HG03103 (cell line): ENCODE data around the gene MYH7.

Experiments used
- ATAC-seq: cut with Tn5 transposase; IDR thresholded peaks from one replicate; pipeline ENCODE4 v1.9.1; 2021; ENCODE audit warnings: low read depth; ENCODE audit not compliant: unreplicated experiment

MYH7 gene

GRCh38 chr14:23449314-23449713 is 13.9 kb upstream of the MYH7 start:
- ATAC-seq = no peak

DNA sequence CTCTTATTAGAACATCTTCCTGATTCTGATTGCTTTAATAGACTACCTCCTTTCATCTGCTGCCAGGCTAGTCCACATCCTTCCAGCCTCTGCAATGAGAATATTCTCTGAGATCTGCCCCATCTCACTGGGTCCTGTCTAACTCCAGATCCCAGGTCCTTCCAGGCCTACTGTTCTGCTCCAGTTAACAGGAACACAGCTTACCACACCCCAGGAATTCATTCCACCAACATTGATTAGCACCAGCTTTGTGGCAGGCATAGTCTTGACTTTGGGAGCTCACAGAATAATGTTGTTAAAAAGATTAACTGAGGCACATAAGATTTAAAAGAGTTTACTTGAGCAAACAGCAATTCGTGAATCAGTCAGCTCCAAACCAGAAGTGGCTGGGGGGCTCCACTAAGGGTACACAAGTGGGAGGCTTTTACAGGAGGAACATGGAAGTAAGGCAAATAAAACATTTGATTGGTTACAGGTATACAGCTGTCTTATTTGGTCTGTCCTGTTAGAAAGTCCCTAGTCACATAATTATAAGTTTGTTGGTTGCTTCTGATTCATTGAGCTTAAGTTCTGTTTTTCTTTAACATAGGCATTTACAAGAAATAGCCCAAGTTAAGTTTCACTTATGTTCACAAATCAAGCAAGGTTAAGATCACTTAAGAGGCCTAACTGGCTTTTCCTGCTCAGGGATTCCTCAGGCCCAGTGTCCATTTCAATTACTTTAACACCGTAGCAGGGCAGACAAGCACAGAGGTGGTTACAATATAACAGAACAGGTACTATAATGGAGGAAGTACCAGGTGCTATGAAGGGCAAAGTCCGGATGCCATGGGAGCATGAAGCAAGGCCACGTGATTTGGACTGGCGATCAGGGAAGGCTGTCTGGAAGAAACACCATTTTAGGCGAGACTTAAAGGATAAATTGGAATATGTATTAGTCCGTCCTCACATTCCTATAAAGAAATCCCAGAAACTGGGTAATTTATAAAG is 12.2 kb upstream of the MYH7 start:
- no peak for ATAC-seq

- ATAC-seq = no peak
These were observed 10.9 kb upstream of the MYH7 start for GRCh38 chr14:23446291-23446851.

DNA sequence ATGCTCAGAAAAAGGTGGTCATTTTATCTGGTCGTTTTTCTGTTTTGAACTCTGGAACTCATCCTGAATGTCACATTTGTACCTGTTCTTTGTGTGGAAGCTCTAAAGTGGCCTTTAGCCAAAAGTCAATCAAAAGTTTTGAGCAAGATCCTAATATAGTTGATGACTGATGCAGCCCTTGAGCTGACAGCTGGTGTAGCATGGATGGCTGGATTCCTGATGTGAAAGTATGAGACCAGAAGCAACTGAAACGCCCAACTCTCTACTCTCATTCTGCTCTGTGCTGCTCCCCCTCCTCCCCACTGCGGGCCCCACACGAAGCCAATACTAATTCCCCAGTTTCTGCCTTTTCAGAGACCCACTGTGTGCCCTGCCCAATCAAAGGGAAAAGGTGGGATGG is 10.3 kb upstream of the MYH7 start:
- no peak for ATAC-seq

GRCh38 chr14:23444314-23444713 is 8.9 kb upstream of the MYH7 start:
- ATAC-seq = no peak

DNA sequence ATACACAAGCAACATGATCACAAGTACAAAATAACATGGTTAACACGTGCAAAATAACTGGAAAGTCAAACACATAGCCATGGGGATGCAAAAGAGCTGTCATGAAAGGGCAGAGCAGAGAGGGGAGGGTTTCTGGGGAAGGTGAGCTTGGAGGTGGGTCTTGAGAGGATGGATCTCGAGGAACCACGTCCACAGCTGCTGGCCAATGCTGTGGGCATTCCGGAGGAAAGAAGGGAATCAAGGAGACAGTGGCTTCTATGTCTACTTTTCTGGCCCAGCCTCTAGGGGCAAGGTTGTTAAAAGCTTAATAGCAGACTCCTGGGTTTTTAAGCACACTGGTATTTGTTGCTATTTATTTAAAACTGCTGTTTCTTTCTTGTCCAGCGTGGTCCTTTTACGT is 8.4 kb upstream of the MYH7 start:
- no peak for ATAC-seq

DNA sequence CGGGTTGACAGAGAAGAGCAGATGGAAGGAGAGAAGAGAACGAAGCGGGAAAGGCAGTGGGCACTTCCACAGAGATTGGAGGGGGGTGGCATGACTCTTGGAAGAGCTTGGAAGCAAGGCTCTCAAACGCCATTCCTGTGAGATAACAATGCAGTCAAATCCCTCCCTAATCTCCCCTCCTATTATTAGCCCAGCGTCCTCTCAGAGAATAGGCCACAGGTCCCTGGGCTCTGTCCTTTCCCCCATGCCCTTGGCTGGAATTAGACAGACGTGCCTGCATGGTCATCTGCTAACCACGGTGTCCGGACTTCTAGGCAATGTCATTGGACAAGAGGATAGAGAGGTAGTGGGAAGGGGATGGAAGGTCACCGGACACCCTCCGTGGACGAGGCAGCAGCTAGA is 8.0 kb upstream of the MYH7 start:
- ATAC-seq = no peak

DNA sequence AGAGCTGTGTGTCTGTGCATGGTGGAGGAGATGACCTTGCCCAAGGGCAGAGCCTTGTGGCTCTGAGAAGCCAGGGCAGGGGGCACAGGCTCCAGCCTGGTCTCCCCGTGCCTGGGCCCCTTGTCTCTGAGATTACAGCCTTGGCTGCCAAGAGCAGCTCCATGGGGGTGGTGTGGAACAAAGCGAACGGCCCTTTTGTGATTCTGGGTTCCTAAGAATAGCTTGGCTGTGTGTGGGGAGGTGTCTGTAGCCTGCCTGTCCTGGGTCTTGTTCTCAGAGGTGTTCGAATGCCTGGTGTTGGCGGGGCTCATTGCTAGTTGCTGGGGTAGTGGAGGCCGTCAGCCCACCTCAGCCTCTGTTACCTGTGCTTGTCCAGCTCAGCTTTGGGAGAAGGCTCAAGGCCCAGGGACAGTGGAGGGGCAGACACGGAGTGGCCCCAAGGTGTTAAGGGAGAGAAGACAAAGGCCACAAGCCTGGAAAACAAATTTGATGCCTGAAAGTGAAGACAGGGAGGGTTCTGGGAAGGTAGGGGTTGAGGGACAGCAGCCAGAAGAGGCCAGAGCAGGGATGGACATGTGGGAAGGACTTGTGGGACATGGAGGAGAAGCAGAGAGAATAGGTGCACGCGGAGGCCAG is 7.4 kb upstream of the MYH7 start:
- ATAC-seq = no peak

GRCh38 chr14:23441076-23441475 is 5.6 kb upstream of the MYH7 start:
- ATAC-seq = no peak

DNA sequence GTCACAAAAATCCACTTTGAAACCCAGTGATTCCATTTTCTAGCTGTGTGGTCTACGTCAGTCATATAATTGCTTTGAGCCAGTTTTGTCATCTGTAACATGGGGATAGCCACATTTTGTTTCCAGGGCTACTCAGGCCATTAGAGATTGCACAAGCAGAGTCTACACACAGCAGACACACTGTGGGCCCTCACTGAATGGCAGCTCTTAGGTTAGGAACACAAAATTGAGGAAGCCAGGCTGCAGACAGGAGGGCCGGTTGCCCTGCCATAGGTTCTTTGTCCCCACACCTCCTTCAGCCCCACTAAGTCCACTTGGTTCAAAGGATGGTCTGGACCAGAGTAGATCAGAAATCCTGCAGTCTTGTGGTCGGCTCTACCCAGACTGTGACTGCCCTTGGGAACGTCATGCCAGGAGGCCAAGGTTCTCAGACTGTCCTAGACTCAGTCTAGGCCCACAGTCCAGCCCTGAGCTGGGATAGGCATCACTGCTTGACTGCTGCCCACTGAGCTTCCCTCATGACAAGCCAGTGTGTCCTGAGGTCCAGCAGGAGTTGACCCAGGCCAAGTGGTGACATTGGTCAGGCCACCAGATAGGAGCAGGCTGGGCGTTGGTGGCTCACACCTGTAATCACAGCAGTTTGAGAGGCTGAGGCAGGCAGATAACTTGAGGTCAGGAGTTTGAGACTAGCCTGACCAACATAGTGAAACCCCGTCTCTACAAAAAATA is 3.8 kb upstream of the MYH7 start:
- no peak for ATAC-seq

DNA sequence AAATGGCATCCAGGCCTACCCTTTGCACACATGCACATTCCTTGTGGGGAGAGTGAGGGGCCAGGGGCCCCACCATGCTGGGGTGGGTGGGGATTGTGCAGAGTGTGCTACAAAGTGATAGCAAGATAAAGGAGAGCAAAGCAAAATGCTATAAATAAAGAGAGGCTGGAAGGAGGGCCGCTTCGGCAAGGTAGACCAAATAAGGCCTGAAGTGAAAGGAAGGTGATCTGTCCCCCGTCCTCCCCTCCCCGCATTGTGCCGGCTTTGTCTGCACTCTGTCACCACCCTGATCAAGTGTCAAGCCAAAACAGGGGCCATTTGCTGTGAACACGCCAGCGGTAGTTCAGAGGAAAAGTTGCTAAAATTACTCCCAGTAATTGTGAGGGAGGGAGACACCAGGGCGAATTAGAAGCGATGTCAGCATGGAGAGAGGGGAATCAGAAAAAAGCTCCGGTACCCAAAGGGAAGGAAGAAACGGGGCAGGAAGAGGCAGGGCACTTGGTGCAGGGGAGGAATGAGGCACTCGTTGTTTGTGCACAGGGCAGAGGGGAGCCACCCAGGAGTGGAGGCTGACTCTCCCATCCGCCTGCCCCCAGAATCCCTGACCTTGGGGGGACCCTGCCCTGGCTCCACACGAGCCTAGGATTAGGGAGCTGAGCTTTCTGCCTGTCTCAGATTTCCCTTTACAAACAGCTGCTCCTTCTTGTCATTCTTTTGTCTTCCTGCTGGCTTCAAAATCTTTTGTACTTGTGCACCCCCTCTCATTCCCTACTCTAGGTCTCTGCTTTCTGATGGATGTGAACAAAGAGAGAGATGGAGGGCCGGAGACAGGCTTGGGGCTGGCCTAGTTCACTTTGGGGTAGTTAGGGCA is 2.9 kb upstream of the MYH7 start:
- ATAC-seq = no peak

DNA sequence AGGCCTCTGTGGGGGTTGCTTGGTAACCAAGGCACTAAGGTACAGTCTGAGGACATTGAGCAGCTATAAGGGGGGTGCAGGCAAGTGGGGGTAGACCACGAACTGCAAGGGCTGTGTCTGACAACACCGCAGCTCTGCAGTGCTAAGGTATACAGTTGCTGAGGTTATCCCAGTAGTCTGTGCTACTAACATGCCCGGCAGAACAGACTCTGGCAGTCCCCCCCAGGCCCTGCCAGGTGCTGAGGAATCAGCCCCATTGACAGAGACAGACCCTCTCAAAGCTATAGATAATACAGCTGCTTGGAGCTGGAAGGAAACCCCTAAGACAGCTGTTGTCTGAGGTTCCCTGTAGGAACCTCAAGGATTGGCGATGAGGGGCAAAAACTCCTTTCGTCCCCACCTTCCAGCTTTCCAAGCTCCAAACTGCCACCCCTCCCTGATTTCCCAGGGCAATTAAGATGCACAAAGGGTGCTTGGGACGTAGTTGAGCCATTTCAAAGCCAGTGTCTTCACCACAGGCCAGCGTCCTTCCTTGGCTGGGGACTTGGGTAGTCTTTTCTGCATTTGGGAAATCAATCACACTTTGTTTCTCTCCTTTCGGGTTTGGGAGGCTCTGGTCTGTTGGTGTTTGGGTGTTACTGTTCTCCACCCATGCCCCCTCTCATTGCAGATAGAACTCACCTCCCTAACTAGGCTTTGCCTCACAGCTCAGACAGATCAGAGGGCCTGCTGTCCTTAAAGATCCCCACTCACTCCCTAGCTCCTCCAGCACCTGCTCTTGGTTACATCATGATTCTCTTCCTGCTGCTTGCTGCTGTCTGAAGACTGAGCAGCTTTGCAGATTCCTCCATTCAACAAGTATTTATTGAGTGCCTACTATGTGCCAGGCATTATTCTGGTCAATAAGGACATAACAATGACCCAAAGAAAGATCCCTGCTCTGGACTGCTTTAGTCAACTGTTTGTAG is 2.0 kb upstream of the MYH7 start:
- ATAC-seq = no peak

DNA sequence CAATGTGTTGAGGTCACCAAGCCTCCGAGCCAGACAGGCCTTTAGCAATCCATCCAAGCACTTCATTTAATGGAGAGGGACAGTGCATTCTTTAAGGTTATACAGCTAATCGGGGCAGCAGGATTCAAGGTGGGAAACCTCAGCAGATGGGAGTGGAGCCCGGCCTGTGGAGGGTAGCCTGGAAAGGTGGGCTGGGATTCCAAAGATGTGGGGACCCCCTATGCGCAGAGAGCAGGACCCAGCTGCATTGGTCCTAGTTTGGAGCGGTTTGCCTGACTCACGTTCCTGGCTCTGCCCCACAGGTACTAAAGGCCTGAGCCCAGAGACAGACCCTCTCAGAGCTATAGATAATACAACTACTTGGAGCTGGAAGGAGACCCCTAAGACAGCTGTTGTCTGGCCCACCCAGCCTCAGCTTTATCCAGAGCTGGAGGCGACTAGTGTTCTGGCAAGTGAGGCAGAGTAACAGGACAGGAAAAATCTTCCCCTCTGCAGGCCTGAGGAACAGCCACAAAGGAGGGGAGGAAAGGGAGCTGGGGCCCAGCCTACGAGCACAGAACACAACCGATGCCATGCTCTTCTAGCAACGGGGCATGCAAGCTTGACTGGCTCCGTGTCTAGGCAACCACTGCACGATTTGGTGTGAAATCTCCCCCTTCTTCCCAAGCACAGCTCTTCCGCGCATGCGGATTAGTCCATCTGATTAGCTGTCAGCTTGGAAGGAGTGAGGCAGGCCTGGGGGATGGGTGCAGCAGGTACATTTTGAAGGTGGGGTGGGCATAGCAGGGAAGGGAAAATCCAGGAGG is 1.1 kb upstream of the MYH7 start:
- no peak for ATAC-seq

DNA sequence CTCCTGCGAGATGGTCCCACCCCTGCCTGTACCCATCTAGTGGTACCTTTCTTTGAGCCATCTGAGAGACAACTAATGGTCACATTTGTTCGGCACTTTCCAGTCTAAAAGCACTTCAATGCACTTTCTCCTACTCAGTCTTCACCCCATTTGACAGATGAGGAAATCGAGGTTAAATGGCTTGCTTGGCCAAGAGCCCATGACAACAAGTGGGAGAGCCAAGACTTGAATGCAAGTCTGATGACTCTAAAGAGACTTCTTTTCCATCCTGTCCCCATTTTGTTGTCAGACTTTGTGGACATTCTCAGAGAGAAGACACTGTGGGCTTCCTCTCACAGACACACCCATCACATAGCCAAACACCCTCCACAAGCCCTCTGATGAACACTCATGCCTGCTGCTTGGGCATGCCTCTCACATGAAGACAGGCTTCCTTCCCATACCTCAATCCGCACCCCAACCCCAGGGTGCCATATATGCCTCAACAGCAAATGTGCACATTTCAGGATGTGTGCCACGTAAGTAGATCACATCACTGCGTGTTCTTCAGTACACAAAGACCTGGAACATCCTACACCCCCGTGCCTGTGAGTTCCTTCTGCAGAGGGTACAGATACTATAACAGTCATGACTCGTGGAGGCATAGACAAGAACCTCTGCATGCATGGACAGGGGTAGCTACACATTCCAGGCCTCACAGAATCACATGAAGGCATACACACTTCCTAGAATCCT is 805 bp downstream of the MYH7 start:
- ATAC-seq = no peak

GRCh38 chr14:23433457-23433856 is 2.0 kb downstream of the MYH7 start:
- no peak for ATAC-seq

GRCh38 chr14:23432946-23433345 is 2.5 kb downstream of the MYH7 start:
- no peak for ATAC-seq

- no peak for ATAC-seq
These were observed 3.1 kb downstream of the MYH7 start for GRCh38 chr14:23432102-23432925.
